Fibroblast of lung (primary cell): ENCODE results near the gene KCNJ8. TPM values are rescaled to one million over a fixed set of nuclear protein-coding genes. Genes with fewer than 3 reads are reported as not detected.

ENCODE experiments used
- DNase-seq, 2 donors: peaks; one replicate each; pipeline versions ENCODE4 v3.0.0 to v3.0.0-alpha.2; 2010; ENCODE audit warnings: low read depth in 2 of 2
- H2AFZ ChIP-seq: 2 replicates; pipeline ENCODE4 v1.5.1; 2012; ENCODE audit warnings: low read length, control low read depth, inconsistent platforms
- H3K27ac ChIP-seq: 2 replicates; pipeline ENCODE4 v1.5.1; 2011; ENCODE audit warnings: low read length, control low read depth; ENCODE audit not compliant: insufficient read depth
- H3K27me3 ChIP-seq: 2 replicates; pipeline ENCODE4 v1.5.1; 2011; ENCODE audit warnings: mild to moderate bottlenecking, low read length; ENCODE audit not compliant: control insufficient read depth, insufficient read depth
- H3K36me3 ChIP-seq: 2 replicates; pipeline ENCODE4 v1.5.1; 2011; ENCODE audit warnings: low read length; ENCODE audit not compliant: control insufficient read depth, insufficient read depth
- H3K4me1 ChIP-seq: 2 replicates; pipeline ENCODE4 v1.5.1; 2011; ENCODE audit warnings: low read length; ENCODE audit not compliant: control insufficient read depth, insufficient read depth; ENCODE audit errors: extremely low read depth
- H3K4me2 ChIP-seq: 2 replicates; pipeline ENCODE4 v1.5.1; 2011; ENCODE audit warnings: low read length, control low read depth; ENCODE audit not compliant: insufficient read depth; ENCODE audit errors: extremely low read depth
- H3K4me3 ChIP-seq, 4 experiments: fragments of 200-600 bp in 1 of 4; sonication (generic) in 1 of 4; replicated peaks in 1 of 4; 2 replicates each; pipeline ENCODE4 v1.5.1; 2011 to 2016; ENCODE audit warnings: low read length in 4 of 4, low read depth in 3 of 4, mild to moderate bottlenecking in 3 of 4, control low read depth in 2 of 4, inconsistent platforms in 1 of 4, mixed read lengths in 1 of 4; ENCODE audit not compliant: insufficient read depth in 1 of 4; ENCODE audit errors: control extremely low read depth in 1 of 4
- H3K79me2 ChIP-seq: 2 replicates; pipeline ENCODE4 v1.5.1; 2012; ENCODE audit warnings: mild to moderate bottlenecking, low read length, inconsistent platforms; ENCODE audit not compliant: control insufficient read depth, insufficient read depth
- H3K9ac ChIP-seq: 2 replicates; pipeline ENCODE4 v1.5.1; 2011; ENCODE audit warnings: mild to moderate bottlenecking, low read length, control low read depth; ENCODE audit not compliant: insufficient read depth
- H3K9me3 ChIP-seq: 2 replicates; pipeline ENCODE4 v1.5.1; 2012; ENCODE audit warnings: low read depth, low read length; ENCODE audit not compliant: control insufficient read depth, insufficient read depth
- H4K20me1 ChIP-seq: 2 replicates; pipeline ENCODE4 v1.5.1; 2011; ENCODE audit warnings: low read length; ENCODE audit not compliant: control insufficient read depth, insufficient read depth; ENCODE audit errors: extremely low read depth
- EZH2 ChIP-seq: IDR thresholded peaks from 2 replicates; pipeline ENCODE4 v1.5.1; 2012; ENCODE audit warnings: low read length, control low read depth, mild to moderate bottlenecking; ENCODE audit errors: missing control alignments
- polyA plus RNA-seq, 2 donors: library from polyadenylated mRNA; depleted of rRNA in 1 of 2; stranded (reverse) in 1 of 2; unstranded in 1 of 2; fragments of >200 nt; gene quantifications; 2 replicates each; pipeline ENCODE4 v1.2.1, GENCODE V29; 2011 to 2012; ENCODE audit warnings: missing spikeins in 1 of 2
- total RNA-seq: library from RNA; depleted of rRNA; stranded (reverse); fragments of >200 nt; gene quantifications from 2 replicates; pipeline ENCODE4 v1.2.1, GENCODE V29; 2014
- TF ChIP-seq, protein P1 (sequence below), 2 donors: IDR thresholded peaks in 1 of 2; conservative IDR thresholded peaks in 1 of 2; 1 replicate in 1 of 2; 2 replicates in 1 of 2; pipeline ENCODE4 v1.5.1; 2011 to 2012; ENCODE audit warnings: low read length in 2 of 2, control low read depth in 1 of 2, inconsistent platforms in 1 of 2, low read depth in 1 of 2, mild to moderate bottlenecking in 1 of 2

Gene KCNJ8
- total and polyA plus RNA-seq, 2 donors (not counting 1 experiment from before 2014, with no cell fraction given), result 13.2 to 17.7 TPM

DNA sequence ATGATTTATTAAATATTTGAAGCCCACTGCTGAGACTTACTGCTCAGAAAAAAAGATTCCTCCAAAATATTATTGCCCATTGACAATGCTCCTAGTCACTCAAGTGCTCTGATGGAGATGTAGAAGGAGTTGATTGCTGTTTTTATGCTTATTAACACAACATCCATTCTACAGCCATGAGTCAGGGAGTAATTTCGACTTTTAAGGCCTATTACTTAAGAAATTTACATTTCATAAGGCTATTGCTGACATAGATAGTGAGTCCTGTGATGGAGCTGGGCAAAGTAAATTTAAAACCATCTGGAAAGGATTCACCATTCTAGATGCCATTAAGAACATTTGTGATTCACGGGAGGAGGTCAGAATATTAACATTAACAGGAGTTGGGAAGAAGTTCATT, 5.2 kb downstream of the KCNJ8 start:
- H3K36me3 ChIP-seq, result no peaks in the 10 kb centered on the region
- TF ChIP-seq EZH2, result no peak
- TF ChIP-seq, protein P1, sequence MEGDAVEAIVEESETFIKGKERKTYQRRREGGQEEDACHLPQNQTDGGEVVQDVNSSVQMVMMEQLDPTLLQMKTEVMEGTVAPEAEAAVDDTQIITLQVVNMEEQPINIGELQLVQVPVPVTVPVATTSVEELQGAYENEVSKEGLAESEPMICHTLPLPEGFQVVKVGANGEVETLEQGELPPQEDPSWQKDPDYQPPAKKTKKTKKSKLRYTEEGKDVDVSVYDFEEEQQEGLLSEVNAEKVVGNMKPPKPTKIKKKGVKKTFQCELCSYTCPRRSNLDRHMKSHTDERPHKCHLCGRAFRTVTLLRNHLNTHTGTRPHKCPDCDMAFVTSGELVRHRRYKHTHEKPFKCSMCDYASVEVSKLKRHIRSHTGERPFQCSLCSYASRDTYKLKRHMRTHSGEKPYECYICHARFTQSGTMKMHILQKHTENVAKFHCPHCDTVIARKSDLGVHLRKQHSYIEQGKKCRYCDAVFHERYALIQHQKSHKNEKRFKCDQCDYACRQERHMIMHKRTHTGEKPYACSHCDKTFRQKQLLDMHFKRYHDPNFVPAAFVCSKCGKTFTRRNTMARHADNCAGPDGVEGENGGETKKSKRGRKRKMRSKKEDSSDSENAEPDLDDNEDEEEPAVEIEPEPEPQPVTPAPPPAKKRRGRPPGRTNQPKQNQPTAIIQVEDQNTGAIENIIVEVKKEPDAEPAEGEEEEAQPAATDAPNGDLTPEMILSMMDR (conservative IDR thresholded peaks at IDR 0.05 in 1 of 2, IDR thresholded peaks at IDR 0.05 in 1 of 2; ENCODE audit: low read depth in 1 of 2, low read length in 2 of 2), result no peak

GRCh38 chr12:21766403-21766802, 8.1 kb downstream of the KCNJ8 start:
- DNase-seq, result no peak
- TF ChIP-seq, protein P1 (conservative IDR thresholded peaks at IDR 0.05 in 1 of 2, IDR thresholded peaks at IDR 0.05 in 1 of 2; ENCODE audit: low read depth in 1 of 2, low read length in 2 of 2), result no peak
- no peak for TF ChIP-seq EZH2
- H3K27me3 ChIP-seq, result no peaks in the 10 kb centered on the region
- no peaks in the 10 kb centered on the region for H4K20me1 ChIP-seq
- no peak overlapping the region for H3K4me2 ChIP-seq
- no peak overlapping the region for H3K27ac ChIP-seq
- H3K36me3 ChIP-seq, result no peaks in the 10 kb centered on the region
- H2AFZ ChIP-seq, result no peak overlapping the region
- H3K4me1 ChIP-seq, result peaks cover 8% of the 10 kb centered on the region
- no peak overlapping the region for H3K4me3 ChIP-seq
- H3K9me3 ChIP-seq, result no peaks in the 10 kb centered on the region
- no peak overlapping the region for H3K9ac ChIP-seq
- no peaks in the 10 kb centered on the region for H3K79me2 ChIP-seq

More for the DNA sequence above, 5.2 kb downstream of the KCNJ8 start:
- Histone ChIP-seq H3K4me3 (no peak overlapping the region), H3K9ac (no peak overlapping the region), H3K27ac (no peak overlapping the region), H3K4me2 (no peak overlapping the region), H3K79me2 (no peaks in the 10 kb centered on the region), H3K27me3 (no peaks in the 10 kb centered on the region), H4K20me1 (no peaks in the 10 kb centered on the region), H3K4me1 (peaks cover 16% of the 10 kb centered on the region), H3K9me3 (no peaks in the 10 kb centered on the region), H2AFZ (no peak overlapping the region)
- DNase-seq, result no peak

GRCh38 chr12:21764950-21765349, 9.6 kb downstream of the KCNJ8 start:
- DNase-seq, result no peak
- H3K9me3 ChIP-seq, result no peaks in the 10 kb centered on the region
- H3K4me1 ChIP-seq, result peaks cover 4% of the 10 kb centered on the region
- no peak overlapping the region for H2AFZ ChIP-seq
- H3K79me2 ChIP-seq, result no peaks in the 10 kb centered on the region
- no peaks in the 10 kb centered on the region for H4K20me1 ChIP-seq
- no peaks in the 10 kb centered on the region for H3K27me3 ChIP-seq
- H3K27ac ChIP-seq, result no peak overlapping the region
- no peak overlapping the region for H3K4me3 ChIP-seq
- no peak overlapping the region for H3K9ac ChIP-seq
- TF ChIP-seq EZH2, result no peak
- TF ChIP-seq, protein P1 (conservative IDR thresholded peaks at IDR 0.05 in 1 of 2, IDR thresholded peaks at IDR 0.05 in 1 of 2; ENCODE audit: low read depth in 1 of 2, low read length in 2 of 2), result no peak
- H3K36me3 ChIP-seq, result no peaks in the 10 kb centered on the region
- H3K4me2 ChIP-seq, result no peak overlapping the region
